GM13977 (cell line): ENCODE results near the gene MPZL2.

ENCODE experiments used
- DNase-seq: peaks from one replicate; pipeline ENCODE4 v3.0.0; 2012; ENCODE audit warnings: low spot score
- in situ Hi-C: fragments of 300-500 bp; cut with MboI; formaldehyde crosslinking; loops from one replicate; pipeline ENCODE4 v1.12.0; 2022; ENCODE audit warnings: low sequenced_read_pairs, low pct_unique_long_range_greater_than_20kb, mixed read lengths, inconsistent platforms; ENCODE audit not compliant: unreplicated experiment
- TF ChIP-seq, protein P1 (sequence below): IDR thresholded peaks from 2 replicates; pipeline ENCODE4 v1.5.1; 2012; ENCODE audit warnings: mild to moderate bottlenecking, control low read depth; ENCODE audit not compliant: insufficient read depth; ENCODE audit errors: extremely low read depth, missing control alignments

MPZL2 gene

DNA sequence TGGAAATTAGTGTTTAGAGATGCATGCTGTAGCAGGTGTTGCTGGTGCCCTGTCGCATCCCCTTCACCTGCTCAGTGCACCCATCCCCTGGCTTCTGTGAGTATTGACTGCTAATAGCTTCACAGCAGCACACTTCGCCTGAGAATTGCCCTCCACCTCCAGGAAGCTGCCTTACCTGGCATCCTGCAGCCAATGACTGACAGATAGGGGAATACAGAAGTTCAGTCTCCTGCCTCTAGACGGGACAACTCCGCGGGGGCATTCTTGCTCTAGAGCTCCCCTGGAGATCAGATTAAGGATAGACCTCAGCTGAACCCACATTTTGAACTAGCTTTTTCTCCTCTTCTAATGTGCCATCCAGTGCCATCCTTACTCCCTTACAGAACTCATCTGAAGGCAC, 31.1 kb upstream of the MPZL2 start:
- TF ChIP-seq, protein P1, sequence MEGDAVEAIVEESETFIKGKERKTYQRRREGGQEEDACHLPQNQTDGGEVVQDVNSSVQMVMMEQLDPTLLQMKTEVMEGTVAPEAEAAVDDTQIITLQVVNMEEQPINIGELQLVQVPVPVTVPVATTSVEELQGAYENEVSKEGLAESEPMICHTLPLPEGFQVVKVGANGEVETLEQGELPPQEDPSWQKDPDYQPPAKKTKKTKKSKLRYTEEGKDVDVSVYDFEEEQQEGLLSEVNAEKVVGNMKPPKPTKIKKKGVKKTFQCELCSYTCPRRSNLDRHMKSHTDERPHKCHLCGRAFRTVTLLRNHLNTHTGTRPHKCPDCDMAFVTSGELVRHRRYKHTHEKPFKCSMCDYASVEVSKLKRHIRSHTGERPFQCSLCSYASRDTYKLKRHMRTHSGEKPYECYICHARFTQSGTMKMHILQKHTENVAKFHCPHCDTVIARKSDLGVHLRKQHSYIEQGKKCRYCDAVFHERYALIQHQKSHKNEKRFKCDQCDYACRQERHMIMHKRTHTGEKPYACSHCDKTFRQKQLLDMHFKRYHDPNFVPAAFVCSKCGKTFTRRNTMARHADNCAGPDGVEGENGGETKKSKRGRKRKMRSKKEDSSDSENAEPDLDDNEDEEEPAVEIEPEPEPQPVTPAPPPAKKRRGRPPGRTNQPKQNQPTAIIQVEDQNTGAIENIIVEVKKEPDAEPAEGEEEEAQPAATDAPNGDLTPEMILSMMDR: no peak
- no peak for DNase-seq
- in situ Hi-C loops: no loop called here

GRCh38 chr11:118294053-118294452, 30.0 kb upstream of the MPZL2 start:
- in situ Hi-C loops: loop anchor here (5.0 kb wide), 1 partner anchor 97 kb away; no protein-coding TSS in a partner anchor

DNA sequence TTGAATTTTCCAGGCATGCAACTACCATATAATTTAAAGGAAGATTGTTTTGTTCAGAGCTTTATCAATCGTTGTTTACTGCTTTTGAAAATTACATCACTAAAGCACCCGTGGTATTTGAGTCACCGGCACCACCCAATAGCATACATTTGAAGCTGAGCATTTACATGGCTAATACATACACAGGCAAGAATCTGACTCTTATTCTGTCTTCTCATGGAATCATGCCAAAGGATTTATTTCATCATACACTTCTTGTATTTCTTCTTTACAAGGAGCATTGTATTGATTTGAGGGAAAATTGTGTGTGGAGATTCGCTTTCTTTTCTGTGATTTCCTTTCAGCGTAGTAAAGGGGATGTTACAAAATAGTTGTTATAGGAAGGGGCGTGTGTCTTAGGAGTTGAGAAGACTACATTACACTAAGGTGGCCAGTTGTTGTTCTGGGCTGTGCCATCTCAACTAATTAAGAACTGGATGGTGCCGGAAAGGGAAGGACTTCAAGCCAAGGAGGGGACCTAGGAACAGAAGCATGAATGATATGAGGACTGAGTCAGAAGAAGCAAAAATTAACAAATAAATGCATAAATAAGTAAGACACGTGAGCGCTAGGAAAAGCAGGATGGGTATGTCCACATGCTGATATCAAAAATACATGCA, 27.5 kb upstream of the MPZL2 start:
- no peak for DNase-seq
- TF ChIP-seq, protein P1: no peak
- in situ Hi-C loops: loop anchor here (5.0 kb wide), 1 partner anchor 94 kb away; no protein-coding TSS in a partner anchor

More at GRCh38 chr11:118294053-118294452, 30.0 kb upstream of the MPZL2 start:
- no peak for DNase-seq
- TF ChIP-seq, protein P1: no peak

DNA sequence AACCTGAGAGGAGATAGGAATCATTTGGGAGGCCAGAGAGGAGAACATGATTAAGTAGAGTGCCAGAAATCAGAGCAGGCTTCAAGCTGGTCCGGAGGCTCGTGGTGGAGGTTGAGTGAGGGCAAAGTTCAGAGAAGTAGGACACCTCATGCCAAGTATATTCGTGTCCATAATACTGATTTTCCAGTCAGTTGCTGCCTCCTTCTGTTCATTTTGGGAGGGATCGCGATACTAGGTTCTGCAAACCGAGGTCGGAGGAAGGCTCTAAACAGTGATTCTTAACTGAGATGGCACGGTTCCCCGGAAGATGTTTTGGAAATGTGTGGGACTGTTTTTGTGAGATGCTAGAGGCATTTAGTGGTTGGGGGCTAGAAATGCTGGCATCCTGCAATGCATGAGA, 26.8 kb upstream of the MPZL2 start:
- peak; percentile 43 for DNase-seq
- in situ Hi-C loops: loop anchor here (5.0 kb wide), 1 partner anchor 94 kb away; no protein-coding TSS in a partner anchor
- TF ChIP-seq, protein P1: peak; percentile 59

DNA sequence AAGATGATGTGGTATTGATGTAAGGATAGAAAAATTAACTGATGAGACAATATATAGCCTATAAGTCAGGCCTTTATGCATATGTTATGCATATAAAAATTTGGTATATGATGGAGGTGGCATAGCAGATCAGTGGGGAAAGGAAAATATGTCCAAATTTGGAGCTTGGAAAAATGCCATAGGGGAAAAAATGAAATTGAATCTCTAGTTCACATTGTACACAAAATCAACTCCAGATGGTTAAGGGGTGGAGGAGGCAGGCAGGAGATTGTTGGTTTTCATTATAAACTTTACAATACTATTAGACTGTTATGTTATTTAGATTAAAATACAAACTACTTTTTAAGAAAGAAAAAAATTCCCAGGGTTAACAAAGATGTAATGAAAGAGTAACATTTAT, 25.3 kb upstream of the MPZL2 start:
- in situ Hi-C loops: no loop called here
- TF ChIP-seq, protein P1: no peak
- no peak for DNase-seq

- TF ChIP-seq, protein P1: no peak
- in situ Hi-C loops: no loop called here
- DNase-seq: no peak
Observed at GRCh38 chr11:118287006-118287405, 22.9 kb upstream of the MPZL2 start.

DNA sequence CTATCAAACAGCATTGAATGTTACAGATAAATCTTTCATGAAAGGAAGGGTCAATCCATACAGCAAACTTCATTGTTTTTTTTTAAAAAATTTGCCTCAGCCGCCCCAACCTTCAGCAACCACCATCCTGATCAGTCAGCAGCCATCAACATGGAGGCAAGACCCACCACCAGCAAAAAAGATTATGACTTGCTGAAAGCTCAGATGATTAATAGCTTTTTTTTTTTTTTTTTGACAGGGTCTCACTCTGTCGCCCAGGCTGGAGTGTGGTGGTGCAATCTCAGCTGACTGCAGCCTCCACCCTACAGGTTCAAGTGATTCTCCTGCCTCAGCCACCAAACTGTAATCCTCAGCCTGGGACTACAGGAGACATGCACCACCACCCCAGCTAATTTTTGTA, 22.4 kb upstream of the MPZL2 start:
- TF ChIP-seq, protein P1: no peak
- DNase-seq: no peak
- in situ Hi-C loops: no loop called here
